HepG2 (cell line): ENCODE data around the gene FOXK2. TPM values are rescaled to one million over a fixed set of nuclear protein-coding genes. Genes with fewer than 3 reads are reported as not detected.
A peak's percentile ranks its signal among the peaks of the same experiment; 100 is the strongest.

Source experiments
- AHR ChIP-seq: IDR thresholded peaks from 2 replicates; pipeline ENCODE4 v1.6.1; 2018; ENCODE audit warnings: missing genetic modification reagents, missing compliant biosample characterization
- DMAP1 ChIP-seq: IDR thresholded peaks from 2 replicates; pipeline ENCODE4 v1.6.1; 2016
- HOXA5 ChIP-seq: sonication (generic); formaldehyde crosslinking; IDR thresholded peaks from 2 replicates; pipeline ENCODE4 v1.4.0; 2020; ENCODE audit warnings: missing genetic modification reagents
- ISL2 ChIP-seq: sonication (generic); formaldehyde crosslinking; IDR thresholded peaks from 2 replicates; pipeline ENCODE4 v1.5.0; 2020; ENCODE audit warnings: missing genetic modification reagents
- MATR3 ChIP-seq: sonication (generic); formaldehyde crosslinking; IDR thresholded peaks from 2 replicates; pipeline ENCODE4 v1.4.0; 2020; ENCODE audit warnings: missing genetic modification reagents
- MIER3 ChIP-seq: IDR thresholded peaks from 2 replicates; pipeline ENCODE4 v1.6.1; 2016; ENCODE audit warnings: missing compliant biosample characterization, borderline replicate concordance
- NCOA1 ChIP-seq: sonication (generic); formaldehyde crosslinking; IDR thresholded peaks from 2 replicates; pipeline ENCODE4 v1.9.0; 2021; ENCODE audit warnings: missing genetic modification reagents
- TP53 ChIP-seq: sonication (generic); formaldehyde crosslinking; conservative IDR thresholded peaks from 2 replicates; pipeline ENCODE4 v1.4.0; 2020; ENCODE audit warnings: missing genetic modification reagents
- ZFX ChIP-seq: sonication (generic); formaldehyde crosslinking; IDR thresholded peaks from 2 replicates; pipeline ENCODE4 v1.4.0; 2020; ENCODE audit warnings: mild to moderate bottlenecking, low read depth, missing genetic modification reagents, moderate library complexity
- ZNF30 ChIP-seq: sonication (generic); formaldehyde crosslinking; IDR thresholded peaks from 2 replicates; pipeline ENCODE4 v1.5.0; 2020; ENCODE audit warnings: mild to moderate bottlenecking, missing genetic modification reagents
- ZNF546 ChIP-seq: sonication (generic); formaldehyde crosslinking; conservative IDR thresholded peaks from 2 replicates; pipeline ENCODE4 v1.8.1; 2023; ENCODE audit warnings: mild to moderate bottlenecking, missing genetic modification reagents
- ZNF878 ChIP-seq: sonication (generic); formaldehyde crosslinking; IDR thresholded peaks from 2 replicates; pipeline ENCODE4 v1.8.1; 2023; ENCODE audit warnings: mild to moderate bottlenecking, missing genetic modification reagents, moderate library complexity
- polyA plus RNA-seq, 8 experiments: library from polyadenylated mRNA; depleted of rRNA in 3 of 8; stranded (reverse) in 7 of 8; unstranded in 1 of 8; fragments of >200 nt; fragmentation: Illumina TruSeq in 4 of 8; extraction: Trizol in 4 of 8; gene quantifications; 2 replicates each; pipeline versions ENCODE4 v1.2.1 to v1.2.3, GENCODE V29; 2011 to 2016; ENCODE audit warnings: low read depth in 4 of 8, missing spikeins in 1 of 8, mixed read lengths in 1 of 8; ENCODE audit not compliant: insufficient read depth in 1 of 8
- total RNA-seq, 5 experiments: library from RNA; depleted of rRNA; stranded (reverse); fragments of >200 nt; fragmentation: Illumina TruSeq; extraction: Trizol; gene quantifications; 2 replicates each; pipeline ENCODE4 v1.2.3, GENCODE V29; 2016; ENCODE audit warnings: low read depth in 1 of 5
- TF ChIP-seq, protein P1 (sequence below): IDR thresholded peaks from 2 replicates; pipeline ENCODE4 v1.4.0; 2020; ENCODE audit warnings: mild to moderate bottlenecking, missing genetic modification reagents
- TF ChIP-seq, protein P2 (sequence below), 2 experiments: sonication (generic) in 1 of 2; formaldehyde crosslinking in 1 of 2; IDR thresholded peaks; 2 replicates each; pipeline versions ENCODE4 v1.4.0 to v1.6.1; 2018 to 2020; ENCODE audit warnings: missing genetic modification reagents in 2 of 2, borderline replicate concordance in 1 of 2, low read depth in 1 of 2, mild to moderate bottlenecking in 1 of 2, missing biosample characterization in 1 of 2
- TF ChIP-seq, protein P3 (sequence below): sonication (generic); formaldehyde crosslinking; IDR thresholded peaks from 2 replicates; pipeline ENCODE4 v1.4.0; 2020; ENCODE audit warnings: missing genetic modification reagents
- TF ChIP-seq, protein P4 (sequence below): sonication (generic); formaldehyde crosslinking; IDR thresholded peaks from 2 replicates; pipeline ENCODE4 v1.4.0; 2020; ENCODE audit warnings: missing genetic modification reagents, mild to moderate bottlenecking, borderline replicate concordance

The FOXK2 gene
- total and polyA plus RNA-seq, 2 of the 13 experiments (the other 11 are each of a cell fraction or from before 2014, with no cell fraction given), result 67.1 to 67.2 TPM

DNA sequence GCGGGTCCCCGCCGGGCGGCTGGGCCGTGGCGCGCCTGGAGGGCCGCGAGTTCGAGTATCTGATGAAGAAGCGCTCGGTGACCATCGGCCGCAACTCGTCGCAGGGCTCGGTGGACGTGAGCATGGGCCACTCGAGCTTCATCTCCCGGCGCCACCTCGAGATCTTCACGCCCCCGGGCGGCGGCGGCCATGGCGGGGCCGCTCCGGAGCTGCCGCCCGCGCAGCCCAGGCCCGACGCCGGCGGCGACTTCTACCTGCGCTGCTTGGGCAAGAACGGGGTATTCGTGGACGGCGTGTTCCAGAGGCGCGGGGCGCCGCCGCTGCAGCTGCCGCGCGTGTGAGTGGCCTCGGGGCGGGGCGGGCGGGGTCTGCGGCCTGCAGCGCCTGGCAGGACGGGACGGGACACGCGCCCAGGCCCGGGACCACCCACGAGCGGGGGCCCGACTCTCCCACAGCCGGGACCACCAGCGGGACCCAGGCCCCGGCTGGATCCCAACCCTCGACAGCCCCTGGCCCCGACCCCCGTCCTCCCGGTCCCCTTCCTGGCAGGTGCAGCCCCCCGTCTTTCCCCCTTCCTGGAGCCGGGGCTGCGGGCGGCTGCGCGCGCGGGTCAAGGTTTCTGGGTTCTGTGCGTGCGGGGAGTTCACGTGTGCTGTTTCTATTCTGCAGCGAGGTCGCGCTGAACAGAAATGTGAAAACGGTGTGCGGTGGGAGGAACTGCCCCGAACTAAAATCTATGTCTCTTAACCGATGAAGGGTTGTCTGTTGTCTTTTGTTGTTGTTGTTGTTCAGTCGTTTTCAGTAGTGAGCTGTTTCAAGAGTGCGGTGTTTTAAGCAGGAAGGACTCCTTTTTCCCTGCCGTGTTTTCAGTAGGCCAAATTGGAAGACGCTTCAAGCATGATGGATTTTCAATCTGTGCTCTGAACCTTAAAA lies 705 bp downstream of the FOXK2 start (continued):
- TF ChIP-seq, protein P1, sequence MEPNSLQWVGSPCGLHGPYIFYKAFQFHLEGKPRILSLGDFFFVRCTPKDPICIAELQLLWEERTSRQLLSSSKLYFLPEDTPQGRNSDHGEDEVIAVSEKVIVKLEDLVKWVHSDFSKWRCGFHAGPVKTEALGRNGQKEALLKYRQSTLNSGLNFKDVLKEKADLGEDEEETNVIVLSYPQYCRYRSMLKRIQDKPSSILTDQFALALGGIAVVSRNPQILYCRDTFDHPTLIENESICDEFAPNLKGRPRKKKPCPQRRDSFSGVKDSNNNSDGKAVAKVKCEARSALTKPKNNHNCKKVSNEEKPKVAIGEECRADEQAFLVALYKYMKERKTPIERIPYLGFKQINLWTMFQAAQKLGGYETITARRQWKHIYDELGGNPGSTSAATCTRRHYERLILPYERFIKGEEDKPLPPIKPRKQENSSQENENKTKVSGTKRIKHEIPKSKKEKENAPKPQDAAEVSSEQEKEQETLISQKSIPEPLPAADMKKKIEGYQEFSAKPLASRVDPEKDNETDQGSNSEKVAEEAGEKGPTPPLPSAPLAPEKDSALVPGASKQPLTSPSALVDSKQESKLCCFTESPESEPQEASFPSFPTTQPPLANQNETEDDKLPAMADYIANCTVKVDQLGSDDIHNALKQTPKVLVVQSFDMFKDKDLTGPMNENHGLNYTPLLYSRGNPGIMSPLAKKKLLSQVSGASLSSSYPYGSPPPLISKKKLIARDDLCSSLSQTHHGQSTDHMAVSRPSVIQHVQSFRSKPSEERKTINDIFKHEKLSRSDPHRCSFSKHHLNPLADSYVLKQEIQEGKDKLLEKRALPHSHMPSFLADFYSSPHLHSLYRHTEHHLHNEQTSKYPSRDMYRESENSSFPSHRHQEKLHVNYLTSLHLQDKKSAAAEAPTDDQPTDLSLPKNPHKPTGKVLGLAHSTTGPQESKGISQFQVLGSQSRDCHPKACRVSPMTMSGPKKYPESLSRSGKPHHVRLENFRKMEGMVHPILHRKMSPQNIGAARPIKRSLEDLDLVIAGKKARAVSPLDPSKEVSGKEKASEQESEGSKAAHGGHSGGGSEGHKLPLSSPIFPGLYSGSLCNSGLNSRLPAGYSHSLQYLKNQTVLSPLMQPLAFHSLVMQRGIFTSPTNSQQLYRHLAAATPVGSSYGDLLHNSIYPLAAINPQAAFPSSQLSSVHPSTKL (CRISPR knock-in tag), result peak; percentile 37; the same call in 1 of the 2 replicates
- no peak for TF ChIP-seq MIER3 (CRISPR knock-in tag)
- TF ChIP-seq ZNF30 (CRISPR knock-in tag), result no peak
- TF ChIP-seq, protein P2, sequence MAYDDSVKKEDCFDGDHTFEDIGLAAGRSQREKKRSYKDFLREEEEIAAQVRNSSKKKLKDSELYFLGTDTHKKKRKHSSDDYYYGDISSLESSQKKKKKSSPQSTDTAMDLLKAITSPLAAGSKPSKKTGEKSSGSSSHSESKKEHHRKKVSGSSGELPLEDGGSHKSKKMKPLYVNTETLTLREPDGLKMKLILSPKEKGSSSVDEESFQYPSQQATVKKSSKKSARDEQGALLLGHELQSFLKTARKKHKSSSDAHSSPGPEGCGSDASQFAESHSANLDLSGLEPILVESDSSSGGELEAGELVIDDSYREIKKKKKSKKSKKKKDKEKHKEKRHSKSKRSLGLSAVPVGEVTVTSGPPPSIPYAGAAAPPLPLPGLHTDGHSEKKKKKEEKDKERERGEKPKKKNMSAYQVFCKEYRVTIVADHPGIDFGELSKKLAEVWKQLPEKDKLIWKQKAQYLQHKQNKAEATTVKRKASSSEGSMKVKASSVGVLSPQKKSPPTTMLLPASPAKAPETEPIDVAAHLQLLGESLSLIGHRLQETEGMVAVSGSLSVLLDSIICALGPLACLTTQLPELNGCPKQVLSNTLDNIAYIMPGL (CRISPR knock-in tag; IDR thresholded peaks at IDR 0.05; ENCODE audit: borderline replicate concordance in 1 of 2, low read depth in 1 of 2), result peak; percentile 33 to 68; a peak in 2 of 4 replicates
- TF ChIP-seq NCOA1 (CRISPR knock-in tag), result no peak
- TF ChIP-seq ZNF878, result peak; percentile 25; the same call in 1 of the 2 replicates
- TF ChIP-seq ZFX, result 0 out of 2 replicates have a peak, but pooled peaks have one; percentile 44
- peak; percentile 43; the same call in 1 of the 2 replicates for TF ChIP-seq AHR (CRISPR knock-in tag)
- TF ChIP-seq, protein P3, sequence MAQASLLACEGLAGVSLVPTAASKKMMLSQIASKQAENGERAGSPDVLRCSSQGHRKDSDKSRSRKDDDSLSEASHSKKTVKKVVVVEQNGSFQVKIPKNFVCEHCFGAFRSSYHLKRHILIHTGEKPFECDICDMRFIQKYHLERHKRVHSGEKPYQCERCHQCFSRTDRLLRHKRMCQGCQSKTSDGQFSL (CRISPR knock-in tag), result no peak
- TF ChIP-seq HOXA5 (CRISPR knock-in tag), result no peak
- TF ChIP-seq MATR3 (CRISPR knock-in tag), result no peak
- no peak for TF ChIP-seq ISL2 (CRISPR knock-in tag)
- TF ChIP-seq DMAP1, result no peak; the same call in 1 of the 2 replicates
- no peak for TF ChIP-seq TP53 (CRISPR knock-in tag)
- TF ChIP-seq ZNF546 (CRISPR knock-in tag), result peak; percentile 91; the same call in 1 of the 2 replicates
- TF ChIP-seq, protein P4, sequence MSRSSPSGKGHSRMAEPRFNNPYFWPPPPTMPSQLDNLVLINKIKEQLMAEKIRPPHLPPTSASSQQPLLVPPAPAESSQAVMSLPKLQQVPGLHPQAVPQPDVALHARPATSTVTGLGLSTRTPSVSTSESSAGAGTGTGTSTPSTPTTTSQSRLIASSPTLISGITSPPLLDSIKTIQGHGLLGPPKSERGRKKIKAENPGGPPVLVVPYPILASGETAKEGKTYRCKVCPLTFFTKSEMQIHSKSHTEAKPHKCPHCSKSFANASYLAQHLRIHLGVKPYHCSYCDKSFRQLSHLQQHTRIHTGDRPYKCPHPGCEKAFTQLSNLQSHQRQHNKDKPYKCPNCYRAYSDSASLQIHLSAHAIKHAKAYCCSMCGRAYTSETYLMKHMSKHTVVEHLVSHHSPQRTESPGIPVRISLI (CRISPR knock-in tag), result no peak
